D721Med (cell line): ENCODE measurements around the gene SOAT2.
A peak's percentile ranks its signal among the peaks of the same experiment; 100 is the strongest.

Experiments
- DNase-seq: peaks from one replicate; pipeline ENCODE4 v3.0.0; 2011; ENCODE audit warnings: low spot score; ENCODE audit not compliant: insufficient read length
- FAIRE-seq: peaks from 2 replicates; lab custom pipeline; 2011; peaks lifted over from hg19 to GRCh38; lab: Jason Lieb, UNC
- TF ChIP-seq, protein P1 (sequence below): IDR thresholded peaks from 2 replicates; pipeline ENCODE4 v1.5.1; 2012; ENCODE audit warnings: mild to moderate bottlenecking, control low read depth; ENCODE audit not compliant: insufficient read depth; ENCODE audit errors: missing control alignments

The SOAT2 gene

DNA sequence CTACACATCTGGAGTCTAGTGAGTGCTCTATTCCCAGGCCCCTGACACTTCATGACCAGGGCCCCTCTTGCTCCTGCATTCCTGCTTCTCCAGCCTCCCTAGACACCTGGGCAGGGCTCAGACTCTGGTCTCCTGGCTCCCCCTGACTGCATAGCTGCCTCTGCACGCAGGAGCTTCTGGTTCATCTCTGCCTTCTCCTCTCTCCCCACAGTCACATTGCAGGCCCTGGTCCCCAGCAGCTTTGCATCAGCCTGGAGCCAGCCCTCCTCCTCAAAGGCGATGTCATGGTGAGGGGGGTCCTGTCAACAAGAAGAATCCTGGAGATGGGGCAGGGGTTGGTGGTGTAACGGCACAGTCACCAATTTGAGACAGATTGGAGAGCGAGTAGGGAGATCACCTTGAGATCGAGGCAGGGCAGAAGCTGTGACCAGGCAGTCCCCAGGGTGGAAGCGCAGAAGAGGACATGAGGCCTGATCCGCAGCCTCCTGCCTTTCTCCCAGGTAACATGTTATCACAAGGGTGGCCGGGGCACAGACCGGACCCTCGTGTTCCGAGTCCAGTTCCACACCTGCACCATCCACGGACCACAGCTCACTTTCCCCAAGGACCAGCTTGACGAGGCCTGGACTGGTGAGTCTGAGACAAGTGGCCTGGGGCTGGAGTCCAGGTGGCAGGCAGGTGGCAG, 45.3 kb upstream of the SOAT2 start:
- TF ChIP-seq, protein P1, sequence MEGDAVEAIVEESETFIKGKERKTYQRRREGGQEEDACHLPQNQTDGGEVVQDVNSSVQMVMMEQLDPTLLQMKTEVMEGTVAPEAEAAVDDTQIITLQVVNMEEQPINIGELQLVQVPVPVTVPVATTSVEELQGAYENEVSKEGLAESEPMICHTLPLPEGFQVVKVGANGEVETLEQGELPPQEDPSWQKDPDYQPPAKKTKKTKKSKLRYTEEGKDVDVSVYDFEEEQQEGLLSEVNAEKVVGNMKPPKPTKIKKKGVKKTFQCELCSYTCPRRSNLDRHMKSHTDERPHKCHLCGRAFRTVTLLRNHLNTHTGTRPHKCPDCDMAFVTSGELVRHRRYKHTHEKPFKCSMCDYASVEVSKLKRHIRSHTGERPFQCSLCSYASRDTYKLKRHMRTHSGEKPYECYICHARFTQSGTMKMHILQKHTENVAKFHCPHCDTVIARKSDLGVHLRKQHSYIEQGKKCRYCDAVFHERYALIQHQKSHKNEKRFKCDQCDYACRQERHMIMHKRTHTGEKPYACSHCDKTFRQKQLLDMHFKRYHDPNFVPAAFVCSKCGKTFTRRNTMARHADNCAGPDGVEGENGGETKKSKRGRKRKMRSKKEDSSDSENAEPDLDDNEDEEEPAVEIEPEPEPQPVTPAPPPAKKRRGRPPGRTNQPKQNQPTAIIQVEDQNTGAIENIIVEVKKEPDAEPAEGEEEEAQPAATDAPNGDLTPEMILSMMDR = no peak
- FAIRE-seq = no peak
- DNase-seq = no peak

DNA sequence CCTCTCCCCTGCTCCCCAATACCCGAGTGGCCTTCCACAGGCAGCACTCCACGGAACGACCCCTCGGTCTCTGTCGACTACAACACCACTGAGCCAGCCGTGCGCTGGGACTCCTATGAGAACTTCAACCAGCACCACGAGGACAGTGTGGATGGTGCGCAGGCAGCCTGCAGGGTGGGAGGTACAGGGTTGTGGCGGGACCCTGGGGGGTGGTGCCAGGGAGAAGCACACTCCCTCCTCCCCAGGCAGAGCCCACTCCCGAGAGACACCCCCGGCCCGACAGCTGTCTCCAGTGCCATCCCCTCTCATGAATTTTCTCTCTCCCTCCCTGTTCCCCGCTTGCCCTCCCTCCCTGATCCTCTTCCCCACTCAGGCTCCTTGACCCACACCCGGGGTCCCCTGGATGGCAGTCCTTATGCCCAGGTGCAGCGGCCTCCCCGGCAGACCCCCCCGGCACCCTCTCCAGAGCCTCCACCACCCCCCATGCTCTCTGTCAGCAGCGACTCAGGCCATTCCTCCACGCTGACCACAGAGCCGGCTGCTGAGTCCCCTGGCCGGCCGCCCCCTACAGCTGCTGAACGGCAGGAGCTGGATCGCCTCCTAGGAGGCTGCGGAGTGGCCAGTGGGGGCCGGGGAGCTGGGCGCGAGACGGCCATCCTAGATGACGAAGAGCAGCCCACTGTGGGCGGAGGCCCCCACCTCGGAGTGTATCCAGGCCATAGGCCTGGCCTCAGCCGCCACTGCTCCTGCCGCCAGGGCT, 44.4 kb upstream of the SOAT2 start:
- no peak for FAIRE-seq
- TF ChIP-seq, protein P1 = no peak
- no peak for DNase-seq

GRCh38 chr12:53059434-53060063, 43.7 kb upstream of the SOAT2 start:
- DNase-seq (no peak), FAIRE-seq (no peak)
- TF ChIP-seq, protein P1 = no peak

- TF ChIP-seq, protein P1 = no peak
- no peak for FAIRE-seq
These were observed 43.1 kb upstream of the SOAT2 start for GRCh38 chr12:53060064-53060720.

DNA sequence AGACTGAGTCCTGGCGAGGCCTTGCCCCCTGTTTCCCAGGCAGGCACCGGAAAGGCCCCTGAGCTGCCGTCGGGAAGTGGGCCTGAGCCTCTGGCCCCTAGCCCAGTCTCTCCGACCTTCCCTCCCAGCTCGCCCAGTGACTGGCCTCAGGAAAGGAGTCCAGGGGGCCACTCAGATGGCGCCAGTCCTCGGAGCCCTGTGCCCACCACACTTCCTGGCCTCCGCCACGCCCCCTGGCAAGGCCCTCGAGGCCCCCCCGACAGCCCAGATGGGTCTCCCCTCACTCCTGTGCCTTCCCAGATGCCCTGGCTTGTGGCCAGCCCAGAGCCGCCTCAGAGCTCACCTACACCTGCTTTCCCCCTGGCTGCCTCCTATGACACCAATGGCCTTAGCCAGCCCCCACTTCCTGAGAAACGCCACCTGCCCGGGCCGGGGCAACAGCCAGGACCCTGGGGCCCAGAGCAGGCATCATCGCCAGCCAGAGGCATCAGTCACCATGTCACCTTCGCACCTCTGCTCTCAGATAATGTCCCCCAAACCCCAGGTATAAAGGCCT, 42.5 kb upstream of the SOAT2 start:
- DNase-seq = no peak
- no peak for FAIRE-seq
- TF ChIP-seq, protein P1 = no peak

More at GRCh38 chr12:53060064-53060720, 43.1 kb upstream of the SOAT2 start:
- no peak for DNase-seq

DNA sequence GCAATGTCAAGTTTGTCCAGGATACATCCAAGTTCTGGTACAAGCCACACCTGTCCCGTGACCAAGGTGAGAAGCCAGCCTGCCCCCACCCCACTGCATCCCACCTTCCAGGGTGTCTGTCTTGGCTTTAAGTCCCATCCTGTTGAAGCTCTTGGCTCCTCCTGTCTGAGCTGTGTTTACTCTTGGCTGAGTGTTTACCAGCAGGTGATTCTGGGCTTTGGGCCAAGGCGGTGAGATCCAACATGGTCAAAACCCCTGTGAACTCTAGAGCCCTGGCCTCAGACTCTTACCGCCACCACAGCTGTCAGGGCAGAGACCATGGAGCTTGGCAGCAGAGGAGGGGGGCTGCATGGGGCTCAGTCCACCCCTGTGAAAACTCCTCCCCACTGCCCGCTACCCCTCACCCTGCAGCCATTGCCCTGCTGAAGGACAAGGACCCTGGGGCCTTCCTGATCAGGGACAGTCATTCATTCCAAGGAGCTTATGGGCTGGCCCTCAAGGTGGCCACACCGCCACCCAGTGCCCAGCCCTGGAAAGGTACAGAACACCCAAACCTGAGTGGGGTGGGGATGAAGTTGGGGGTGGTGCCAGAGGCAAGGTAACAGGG, 41.8 kb upstream of the SOAT2 start:
- no peak for FAIRE-seq
- DNase-seq = no peak
- TF ChIP-seq, protein P1 = peak; percentile 29
